HL-60/S4 treated with phorbol 12-myristate 13-acetate at 8.2 ng/mL for 4 days and 3 days (cell line): ENCODE measurements around the gene OR4K1.
"Not testable (repeated sequence)": the region's sequence is repeated elsewhere in the genome, so short reads cannot be mapped to it uniquely, and the experiment has no call there.

Source experiments
- in situ Hi-C: fragments of 300-500 bp; cut with MboI; formaldehyde crosslinking; loops from 2 replicates; pipeline ENCODE4 v1.15.0; 2022; ENCODE audit warnings: low sequenced_read_pairs

The OR4K1 gene

GRCh38 chr14:19930617-19931016 is at the start of gene OR4K1:
Gene OR4K1, plus strand, starts transcription at chr14:19930917. Its CDS starts 4,750 bp downstream, at chr14:19935667.
- in situ Hi-C loops = no loop called here

- in situ Hi-C loops = no loop called here
Observed at GRCh38 chr14:19895282-19895681, 35.4 kb upstream of the OR4K1 start.

- in situ Hi-C loops = no loop called here
Observed at GRCh38 chr14:19900999-19901398, 29.7 kb upstream of the OR4K1 start.

- in situ Hi-C loops = no loop called here
Observed at GRCh38 chr14:19902409-19902808, 28.3 kb upstream of the OR4K1 start.

GRCh38 chr14:19906665-19907064 is 24.1 kb upstream of the OR4K1 start:
- in situ Hi-C loops = no loop called here

- in situ Hi-C loops = no loop called here
Observed at GRCh38 chr14:19911114-19911513, 19.6 kb upstream of the OR4K1 start.

GRCh38 chr14:19917243-19917642 is 13.5 kb upstream of the OR4K1 start:
- in situ Hi-C loops = no loop called here

- in situ Hi-C loops = no loop called here
Observed at GRCh38 chr14:19917955-19918518, 12.7 kb upstream of the OR4K1 start.

- in situ Hi-C loops = no loop called here
Observed at GRCh38 chr14:19918553-19919264, 12.0 kb upstream of the OR4K1 start.

GRCh38 chr14:19920021-19920657 is 10.6 kb upstream of the OR4K1 start, which contains the start of gene OR4K5:
Gene OR4K5, plus strand, starts transcription at chr14:19920607. Its CDS starts 0 bp downstream, at chr14:19920607.
- in situ Hi-C loops = no loop called here

GRCh38 chr14:19941668-19942067 is 11.0 kb downstream of the OR4K1 start:
- in situ Hi-C loops = no loop called here

GRCh38 chr14:19947413-19948090 is 16.8 kb downstream of the OR4K1 start:
- in situ Hi-C loops = no loop called here

- in situ Hi-C loops = no loop called here
Observed at GRCh38 chr14:19949218-19949617, 18.5 kb downstream of the OR4K1 start.

GRCh38 chr14:19969735-19970134 is 39.0 kb downstream of the OR4K1 start:
- in situ Hi-C loops = not testable (repeated sequence)

- in situ Hi-C loops = no loop called here
Observed at GRCh38 chr14:19974844-19975243, 44.1 kb downstream of the OR4K1 start.

GRCh38 chr14:19975291-19975690 is 44.6 kb downstream of the OR4K1 start, which contains the start of gene OR4K15:
Gene OR4K15, plus strand, starts transcription at chr14:19975591. Its CDS starts 0 bp downstream, at chr14:19975591.
- in situ Hi-C loops = no loop called here
